ENCODE results near the gene KCNK13.
"Not testable (repeated sequence)": the region's sequence is repeated elsewhere in the genome, so short reads cannot be mapped to it uniquely, and the experiment has no call there.

The KCNK13 gene

DNA sequence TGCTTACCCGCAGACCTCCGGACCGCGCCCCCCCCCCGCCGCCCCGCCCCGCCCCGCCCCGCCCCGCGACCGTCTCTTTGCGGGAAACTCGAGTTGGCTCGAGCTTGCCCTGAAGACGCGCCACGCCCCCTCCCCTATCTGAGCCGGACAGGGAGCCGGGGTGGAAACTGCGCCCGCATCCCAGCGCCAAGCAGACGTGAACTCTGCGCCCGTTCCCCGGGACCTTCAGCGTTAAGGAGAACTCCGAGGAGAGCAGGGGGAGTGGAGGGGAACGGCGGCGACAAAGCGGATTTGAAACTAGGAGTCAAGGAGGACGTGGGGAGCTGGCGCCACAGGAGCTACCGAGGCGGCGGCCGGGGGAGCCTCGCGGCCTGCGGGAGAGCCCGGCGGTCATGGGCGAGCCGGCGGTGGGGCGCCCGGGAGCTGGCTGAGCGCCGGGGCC lies at the start of gene KCNK13:
KCNK13 (plus strand) TSS at position 310 of the 442 bp plus-strand sequence. CDS start 212 bp downstream, outside the sequence.
- no peak for DNase-seq (ENCODE audit: low read depth in 2 of 2, low spot score in 1 of 2)

- DNase-seq (ENCODE audit: low read depth in 2 of 2, low spot score in 1 of 2): no peak
Observed at GRCh38 chr14:90017371-90017770, 44.4 kb upstream of the KCNK13 start.

DNA sequence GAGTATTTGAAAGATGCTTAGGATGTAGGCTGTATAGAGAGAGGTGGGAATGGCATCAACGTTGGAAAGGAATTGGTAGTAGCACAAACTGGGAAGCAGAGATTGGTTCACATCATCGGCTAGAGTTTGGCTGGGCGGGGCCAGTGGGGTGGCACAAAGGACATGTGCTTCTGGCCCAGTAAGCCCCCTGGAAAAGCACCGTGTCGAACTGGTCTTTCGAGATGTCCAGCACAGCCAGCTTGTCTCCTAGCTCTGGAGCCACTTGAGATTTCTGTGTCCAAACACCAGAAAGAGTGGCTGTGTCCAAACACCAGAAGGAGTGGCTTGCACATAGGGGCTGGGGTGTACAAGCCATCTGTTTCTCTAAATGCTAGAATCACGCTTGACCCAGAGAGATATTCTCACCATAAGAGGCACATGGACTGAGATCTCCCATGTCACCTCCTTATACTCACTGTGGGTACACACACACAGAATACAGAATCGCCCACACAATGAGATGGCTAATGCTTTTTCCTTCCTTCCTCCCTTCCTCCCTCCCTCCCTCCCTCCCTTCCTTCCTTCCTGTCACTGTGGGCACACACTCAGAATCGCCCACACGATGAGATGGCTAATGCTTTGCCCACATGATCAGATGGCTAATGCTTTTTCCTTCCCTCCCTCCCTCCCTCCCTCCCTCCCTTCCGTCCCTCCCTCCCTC lies 41.8 kb upstream of the KCNK13 start:
- no peak for DNase-seq (ENCODE audit: low read depth in 2 of 2, low spot score in 1 of 2)

GRCh38 chr14:90023176-90023896 lies 38.5 kb upstream of the KCNK13 start:
- DNase-seq (ENCODE audit: low read depth in 2 of 2, low spot score in 1 of 2): no peak

DNA sequence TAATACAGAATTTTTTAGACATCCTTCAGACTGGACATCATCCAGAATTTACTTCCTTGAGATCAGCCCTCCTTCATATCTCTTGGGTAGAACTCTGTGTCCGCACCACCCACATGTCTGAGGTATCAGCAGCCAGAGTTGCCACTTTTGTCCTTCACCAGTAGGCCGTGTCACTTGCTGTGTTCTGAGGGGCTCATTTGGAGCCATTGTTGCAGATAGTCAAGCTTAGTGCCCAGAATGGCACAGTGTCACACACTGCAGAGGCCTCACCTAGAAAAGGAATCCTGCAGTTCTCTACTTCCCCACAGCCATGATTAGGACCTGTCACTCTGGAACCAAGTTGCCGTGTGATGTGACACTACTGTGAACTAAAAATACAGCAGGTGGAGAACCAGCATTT lies 36.9 kb upstream of the KCNK13 start:
- DNase-seq (ENCODE audit: low read depth in 2 of 2, low spot score in 1 of 2): no peak

DNA sequence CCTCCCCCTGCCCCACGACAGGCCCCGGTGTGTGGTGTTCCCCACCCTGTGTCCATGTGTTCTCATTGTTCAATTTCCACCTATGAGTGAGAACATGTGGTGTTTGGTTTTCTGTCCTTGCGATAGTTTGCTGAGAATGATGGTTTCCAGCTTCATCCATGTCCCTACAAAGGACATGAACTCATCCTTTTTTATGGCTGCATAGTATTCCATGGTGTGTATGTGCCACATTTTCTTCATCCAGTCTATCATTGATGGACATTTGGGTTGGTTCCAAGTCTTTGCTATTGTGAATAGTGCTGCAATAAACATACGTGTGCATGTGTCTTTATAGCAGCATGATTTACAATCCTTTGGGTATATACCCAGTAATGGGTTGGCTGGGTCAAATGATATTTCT lies 35.2 kb upstream of the KCNK13 start:
- DNase-seq (ENCODE audit: low read depth in 2 of 2, low spot score in 1 of 2): not testable (repeated sequence)

- no peak for DNase-seq (ENCODE audit: low read depth in 2 of 2, low spot score in 1 of 2)
Observed at GRCh38 chr14:90027842-90028241, 34.0 kb upstream of the KCNK13 start.

DNA sequence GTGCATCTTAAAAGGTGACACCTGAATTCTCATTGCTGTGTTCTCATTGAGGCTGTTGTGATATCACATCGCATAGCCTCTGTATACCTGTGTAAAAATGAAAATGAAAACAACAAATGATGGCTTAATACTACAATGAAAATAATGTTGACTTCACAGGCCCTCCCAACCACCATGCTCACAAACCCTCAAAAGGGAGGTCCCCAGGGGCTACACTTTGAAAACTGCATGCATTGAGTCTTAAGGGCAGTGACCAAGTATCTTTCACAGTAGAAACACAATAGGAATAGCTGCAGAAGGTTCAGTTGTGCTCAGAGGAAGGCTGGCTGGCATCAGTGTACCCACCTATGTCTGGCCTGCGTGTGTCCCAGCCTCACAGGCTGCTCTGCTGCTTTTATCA lies 27.6 kb upstream of the KCNK13 start:
- DNase-seq (ENCODE audit: low read depth in 2 of 2, low spot score in 1 of 2): no peak

- DNase-seq (ENCODE audit: low read depth in 2 of 2, low spot score in 1 of 2): no peak
Observed at GRCh38 chr14:90034835-90035525, 26.8 kb upstream of the KCNK13 start.

DNA sequence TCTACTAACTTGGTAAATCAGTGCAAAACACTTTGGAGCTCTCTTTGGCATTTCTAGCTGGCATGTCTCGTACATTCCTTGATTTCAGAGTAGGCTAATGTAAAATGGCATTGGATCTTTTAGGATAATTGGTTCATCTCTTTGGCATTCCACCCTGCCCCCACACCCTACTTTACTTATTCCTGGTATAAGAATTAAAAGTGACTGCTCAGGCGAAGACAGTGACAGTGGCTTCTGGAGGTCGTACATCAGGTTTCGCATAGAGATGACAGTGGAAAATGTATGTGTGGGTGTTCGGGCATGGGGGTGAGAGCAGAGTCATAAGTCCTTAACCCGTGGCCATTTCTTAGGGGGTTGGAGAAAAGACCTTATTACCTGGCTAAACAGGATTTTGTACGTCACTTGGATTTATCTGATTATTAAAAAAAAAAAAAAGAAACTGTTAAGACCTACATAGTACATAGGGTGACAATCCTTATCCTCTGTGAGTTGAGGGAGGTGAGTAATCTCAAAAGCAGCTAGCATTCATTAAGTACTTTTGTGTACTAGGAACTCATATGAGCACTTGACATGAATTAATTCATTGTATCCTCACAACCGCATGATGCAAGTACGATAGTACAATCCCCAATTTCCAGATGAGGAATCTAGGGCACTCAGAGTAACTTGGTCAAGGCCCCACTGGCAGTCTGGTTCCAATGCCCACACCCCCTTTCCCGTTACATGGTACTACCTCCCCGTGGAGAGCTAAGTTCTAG lies 22.4 kb upstream of the KCNK13 start:
- no peak for DNase-seq (ENCODE audit: low read depth in 2 of 2, low spot score in 1 of 2)

GRCh38 chr14:90040411-90040810 lies 21.4 kb upstream of the KCNK13 start:
- no peak for DNase-seq (ENCODE audit: low read depth in 2 of 2, low spot score in 1 of 2)

- DNase-seq (ENCODE audit: low read depth in 2 of 2, low spot score in 1 of 2): no peak
Observed at GRCh38 chr14:90042496-90043252, 19.1 kb upstream of the KCNK13 start.

DNA sequence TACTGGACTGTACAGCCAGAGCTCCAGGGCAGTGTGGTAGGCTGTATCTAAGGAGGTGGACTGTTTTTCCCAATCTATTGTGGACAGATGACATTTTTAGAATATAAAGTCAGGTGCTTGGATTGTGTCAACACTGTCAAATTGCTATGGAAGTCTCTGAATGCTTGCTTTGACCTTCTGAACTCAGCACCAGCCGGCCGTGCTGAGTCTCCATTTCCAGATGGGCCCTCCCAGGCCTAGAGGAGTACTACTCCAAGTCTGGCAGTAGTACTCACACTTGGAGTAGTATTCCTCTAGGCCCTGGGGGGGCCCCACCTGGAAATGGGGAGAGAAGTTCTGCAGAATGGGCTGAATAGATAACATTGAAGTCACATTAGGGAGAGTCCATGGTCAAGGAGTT lies 16.2 kb upstream of the KCNK13 start:
- DNase-seq (ENCODE audit: low read depth in 2 of 2, low spot score in 1 of 2): no peak

- no peak for DNase-seq (ENCODE audit: low read depth in 2 of 2, low spot score in 1 of 2)
Observed at GRCh38 chr14:90049390-90049789, 12.4 kb upstream of the KCNK13 start.

GRCh38 chr14:90050271-90050670 lies 11.5 kb upstream of the KCNK13 start:
- DNase-seq (ENCODE audit: low read depth in 2 of 2, low spot score in 1 of 2): no peak

DNA sequence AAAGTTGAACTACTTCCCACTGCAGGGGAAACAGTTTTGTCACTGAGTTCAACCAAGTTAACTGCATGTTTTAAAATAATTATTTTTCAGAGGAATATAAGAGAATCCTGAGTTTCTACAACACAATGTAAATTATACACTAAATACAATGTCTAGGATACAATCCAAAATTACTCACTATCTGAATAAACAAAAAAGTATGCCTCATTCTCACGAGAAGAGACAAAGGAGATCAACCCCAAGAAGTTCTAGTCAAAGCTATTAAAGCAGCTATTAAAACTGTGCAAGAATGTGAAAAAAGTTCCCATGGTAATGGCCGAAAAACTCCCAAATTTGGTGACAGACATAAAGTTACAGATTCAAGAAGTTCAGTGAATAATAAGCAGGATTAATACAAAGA lies 8.8 kb upstream of the KCNK13 start:
- DNase-seq (ENCODE audit: low read depth in 2 of 2, low spot score in 1 of 2): no peak

DNA sequence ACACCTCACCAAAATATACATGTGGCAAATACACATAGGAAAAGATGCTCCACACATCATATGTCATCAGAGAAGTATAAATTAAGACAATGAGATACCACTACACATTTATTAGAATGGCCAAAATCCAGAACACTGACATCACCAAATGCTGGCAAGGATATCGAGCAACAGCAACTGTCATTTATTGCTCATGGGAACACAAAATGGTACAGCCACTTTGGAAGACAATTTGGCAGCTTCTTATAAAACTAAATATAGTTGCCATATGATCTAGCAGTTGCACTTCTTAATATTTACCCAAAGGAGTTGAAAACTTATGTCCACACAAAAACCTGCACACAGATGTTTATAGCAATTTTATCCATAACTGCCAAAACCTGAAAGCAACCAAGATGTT lies 7.0 kb upstream of the KCNK13 start:
- no peak for DNase-seq (ENCODE audit: low read depth in 2 of 2, low spot score in 1 of 2)

DNA sequence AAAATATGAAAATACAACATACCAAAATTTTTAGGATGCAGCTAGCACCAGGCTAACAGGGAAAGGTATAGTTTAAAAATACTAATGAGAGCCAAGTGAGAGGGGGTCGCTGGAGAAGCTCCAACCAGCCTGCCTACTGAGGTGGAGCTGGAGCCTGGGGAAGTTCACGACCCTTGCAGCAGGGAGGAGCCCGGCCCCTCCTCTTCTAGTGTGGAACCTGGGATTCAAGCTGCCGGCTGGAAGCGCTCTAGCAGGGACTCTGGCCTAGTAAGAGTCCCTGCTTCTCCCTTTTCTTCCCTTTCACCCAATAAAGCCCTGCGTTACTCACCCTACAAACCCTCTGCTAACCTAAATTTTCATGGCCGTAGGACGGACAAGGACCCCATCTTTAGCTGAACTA lies 5.0 kb upstream of the KCNK13 start:
- no peak for DNase-seq (ENCODE audit: low read depth in 2 of 2, low spot score in 1 of 2)

GRCh38 chr14:90058876-90059458 lies 2.8 kb upstream of the KCNK13 start:
- DNase-seq (ENCODE audit: low read depth in 2 of 2, low spot score in 1 of 2): no peak

DNA sequence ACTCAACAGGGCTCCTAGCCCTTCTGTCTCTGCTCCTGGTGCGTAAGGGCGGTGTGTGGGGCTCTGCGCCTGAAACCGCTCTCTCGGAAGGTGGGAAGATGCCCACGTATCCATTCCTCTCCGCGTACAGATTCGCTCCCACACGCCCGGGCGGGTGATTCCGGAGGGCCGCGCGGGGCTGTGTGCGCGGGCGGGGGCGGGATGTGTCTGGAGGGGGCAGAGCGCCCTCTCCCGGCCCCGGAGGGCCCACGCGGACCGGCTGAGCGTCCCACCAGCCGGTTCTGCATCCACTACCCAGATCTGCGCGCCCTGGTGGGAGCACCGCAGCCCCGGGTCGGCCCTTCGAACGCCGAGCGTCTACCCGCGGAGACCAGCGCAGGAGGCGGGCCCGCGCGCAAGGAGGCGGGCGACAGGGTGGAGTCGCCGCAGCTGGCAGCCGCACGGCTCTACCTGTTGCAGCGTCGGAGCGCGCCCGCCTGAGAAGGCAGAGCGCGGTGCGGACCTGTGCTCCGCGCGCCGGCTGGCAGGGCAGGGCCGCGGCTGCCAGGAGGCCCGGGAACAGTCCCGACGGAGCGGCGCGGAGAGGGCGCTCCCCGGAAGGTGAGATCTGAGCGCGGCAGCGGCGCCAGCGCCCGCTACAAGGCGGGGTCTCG lies 1.4 kb upstream of the KCNK13 start:
- no peak for DNase-seq (ENCODE audit: low read depth in 2 of 2, low spot score in 1 of 2)
